Gastrocnemius medialis (tissue), 4 donors: ENCODE data around the gene CCDC171.

Experiments
- POLR2A ChIP-seq, 2 donors: fragments of 450-650 bp; IDR thresholded peaks; one replicate each; pipeline ENCODE4 v1.6.1; 2017; ENCODE audit warnings: antibody characterized with exemption in 2 of 2, mild to moderate bottlenecking in 2 of 2, moderate library complexity in 2 of 2
- TF ChIP-seq, protein P1 (sequence below), 5 experiments: fragments of 450-650 bp in 3 of 5; fragments of 200-600 bp in 2 of 5; sonication (generic) in 2 of 5; IDR thresholded peaks in 4 of 5; conservative IDR thresholded peaks in 1 of 5; 1 replicate in 4 of 5; 2 replicates in 1 of 5; pipeline ENCODE4 v1.5.1; 2016 to 2019; ENCODE audit warnings: antibody characterized with exemption in 5 of 5, mild to moderate bottlenecking in 3 of 5, moderate library complexity in 3 of 5

DNA sequence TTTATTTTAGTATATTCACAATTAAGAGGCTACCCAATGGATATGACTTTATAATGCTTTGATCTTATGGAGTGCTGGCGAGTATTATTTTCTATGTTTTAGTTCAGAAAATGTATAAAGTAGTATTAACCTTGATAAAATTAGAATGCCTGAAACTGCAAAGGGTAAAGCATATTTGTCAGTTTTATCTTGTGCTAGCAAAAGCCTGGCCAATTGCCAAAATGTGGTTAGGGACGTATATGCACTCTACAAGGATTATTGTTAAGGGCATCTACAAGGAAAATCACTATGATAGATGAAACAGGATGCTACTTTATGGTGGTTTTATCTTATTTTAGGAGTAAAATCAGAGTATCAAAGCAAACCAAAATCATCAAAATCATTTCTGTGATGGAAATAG is 281.7 kb downstream of the CCDC171 start:
- TF ChIP-seq, protein P1, sequence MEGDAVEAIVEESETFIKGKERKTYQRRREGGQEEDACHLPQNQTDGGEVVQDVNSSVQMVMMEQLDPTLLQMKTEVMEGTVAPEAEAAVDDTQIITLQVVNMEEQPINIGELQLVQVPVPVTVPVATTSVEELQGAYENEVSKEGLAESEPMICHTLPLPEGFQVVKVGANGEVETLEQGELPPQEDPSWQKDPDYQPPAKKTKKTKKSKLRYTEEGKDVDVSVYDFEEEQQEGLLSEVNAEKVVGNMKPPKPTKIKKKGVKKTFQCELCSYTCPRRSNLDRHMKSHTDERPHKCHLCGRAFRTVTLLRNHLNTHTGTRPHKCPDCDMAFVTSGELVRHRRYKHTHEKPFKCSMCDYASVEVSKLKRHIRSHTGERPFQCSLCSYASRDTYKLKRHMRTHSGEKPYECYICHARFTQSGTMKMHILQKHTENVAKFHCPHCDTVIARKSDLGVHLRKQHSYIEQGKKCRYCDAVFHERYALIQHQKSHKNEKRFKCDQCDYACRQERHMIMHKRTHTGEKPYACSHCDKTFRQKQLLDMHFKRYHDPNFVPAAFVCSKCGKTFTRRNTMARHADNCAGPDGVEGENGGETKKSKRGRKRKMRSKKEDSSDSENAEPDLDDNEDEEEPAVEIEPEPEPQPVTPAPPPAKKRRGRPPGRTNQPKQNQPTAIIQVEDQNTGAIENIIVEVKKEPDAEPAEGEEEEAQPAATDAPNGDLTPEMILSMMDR (IDR thresholded peaks at IDR 0.05 in 4 of 5, conservative IDR thresholded peaks at IDR 0.05 in 1 of 5): no peak
- TF ChIP-seq POLR2A (IDR thresholded peaks at IDR 0.05): no peak
